Gastroesophageal sphincter (tissue), 3 donors: ENCODE data around the gene CCDC73.

Experiments
- EP300 ChIP-seq: sonication (generic); formaldehyde crosslinking; IDR thresholded peaks from one replicate; pipeline ENCODE4 v1.6.1; 2017; ENCODE audit warnings: antibody characterized with exemption, mild to moderate bottlenecking
- POLR2A ChIP-seq, 2 donors: fragments of 450-650 bp; IDR thresholded peaks; one replicate each; pipeline ENCODE4 v1.6.1; 2017; ENCODE audit warnings: antibody characterized with exemption in 2 of 2, mild to moderate bottlenecking in 2 of 2, moderate library complexity in 1 of 2
- POLR2AphosphoS5 ChIP-seq: sonication (generic); formaldehyde crosslinking; IDR thresholded peaks from one replicate; pipeline ENCODE4 v1.6.1; 2017; ENCODE audit warnings: antibody characterized with exemption
- TF ChIP-seq, protein P1 (sequence below), 4 experiments: fragments of 200-600 bp in 2 of 4; fragments of 450-650 bp in 2 of 4; sonication (generic) in 1 of 4; IDR thresholded peaks; one replicate each; pipeline ENCODE4 v1.5.1; 2017 to 2019; ENCODE audit warnings: antibody characterized with exemption in 4 of 4, mild to moderate bottlenecking in 2 of 4, moderate library complexity in 2 of 4

DNA sequence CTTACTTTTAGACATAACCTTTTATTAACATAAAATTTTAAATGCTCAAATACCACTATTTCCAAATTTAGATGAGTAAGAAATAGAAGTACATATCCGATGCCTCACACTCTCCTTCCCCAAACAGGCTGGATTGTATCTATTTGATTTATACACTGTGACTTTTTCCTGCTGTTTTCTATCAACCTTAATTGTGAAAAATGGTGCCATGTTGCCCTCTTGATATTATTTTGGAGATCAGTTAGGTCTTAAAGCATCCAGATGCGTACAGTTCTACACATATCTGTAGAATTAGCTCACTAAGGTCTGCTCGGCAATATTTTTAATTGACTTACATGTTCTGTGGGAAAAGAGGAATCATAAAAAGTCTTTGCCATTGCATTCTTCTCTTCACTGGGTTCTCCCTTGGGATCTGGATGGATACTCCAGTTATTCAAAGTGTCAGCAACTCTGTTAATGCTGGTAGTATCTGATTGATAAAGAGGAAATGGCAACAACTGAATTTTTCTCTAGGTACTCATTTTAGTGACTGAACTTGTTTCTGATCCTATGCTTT is 183.6 kb downstream of the CCDC73 start:
- TF ChIP-seq, protein P1, sequence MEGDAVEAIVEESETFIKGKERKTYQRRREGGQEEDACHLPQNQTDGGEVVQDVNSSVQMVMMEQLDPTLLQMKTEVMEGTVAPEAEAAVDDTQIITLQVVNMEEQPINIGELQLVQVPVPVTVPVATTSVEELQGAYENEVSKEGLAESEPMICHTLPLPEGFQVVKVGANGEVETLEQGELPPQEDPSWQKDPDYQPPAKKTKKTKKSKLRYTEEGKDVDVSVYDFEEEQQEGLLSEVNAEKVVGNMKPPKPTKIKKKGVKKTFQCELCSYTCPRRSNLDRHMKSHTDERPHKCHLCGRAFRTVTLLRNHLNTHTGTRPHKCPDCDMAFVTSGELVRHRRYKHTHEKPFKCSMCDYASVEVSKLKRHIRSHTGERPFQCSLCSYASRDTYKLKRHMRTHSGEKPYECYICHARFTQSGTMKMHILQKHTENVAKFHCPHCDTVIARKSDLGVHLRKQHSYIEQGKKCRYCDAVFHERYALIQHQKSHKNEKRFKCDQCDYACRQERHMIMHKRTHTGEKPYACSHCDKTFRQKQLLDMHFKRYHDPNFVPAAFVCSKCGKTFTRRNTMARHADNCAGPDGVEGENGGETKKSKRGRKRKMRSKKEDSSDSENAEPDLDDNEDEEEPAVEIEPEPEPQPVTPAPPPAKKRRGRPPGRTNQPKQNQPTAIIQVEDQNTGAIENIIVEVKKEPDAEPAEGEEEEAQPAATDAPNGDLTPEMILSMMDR (IDR thresholded peaks at IDR 0.05) = no peak
- TF ChIP-seq POLR2A (IDR thresholded peaks at IDR 0.05) (no peak), EP300 (no peak), POLR2AphosphoS5 (no peak)
